D341Med (cell line): Measurements from ENCODE around the gene KCTD7.
"Not testable (repeated sequence)": the region's sequence is repeated elsewhere in the genome, so short reads cannot be mapped to it uniquely, and the experiment has no call there.

Source experiments
- DNase-seq: peaks from one replicate; pipeline ENCODE4 v3.0.0; 2012; ENCODE audit warnings: low spot score

KCTD7 gene

GRCh38 chr7:66654275-66655112, 25.8 kb downstream of the KCTD7 start:
- peak; percentile 97 for DNase-seq

GRCh38 chr7:66655113-66655806, 26.6 kb downstream of the KCTD7 start:
- not testable (repeated sequence) for DNase-seq

GRCh38 chr7:66655826-66656485, 27.3 kb downstream of the KCTD7 start:
- not testable (repeated sequence) for DNase-seq

- no peak for DNase-seq
Measured at GRCh38 chr7:66657798-66658197, 29.1 kb downstream of the KCTD7 start.

GRCh38 chr7:66662646-66663264, 34.1 kb downstream of the KCTD7 start:
- DNase-seq: no peak

- peak; percentile 93 for DNase-seq
Measured at GRCh38 chr7:66664590-66665293, 36.1 kb downstream of the KCTD7 start.

- no peak for DNase-seq
Measured at GRCh38 chr7:66666313-66666952, 37.8 kb downstream of the KCTD7 start.

- DNase-seq: no peak
Measured at GRCh38 chr7:66667023-66667728, 38.5 kb downstream of the KCTD7 start.

GRCh38 chr7:66668112-66668511, 39.4 kb downstream of the KCTD7 start:
- DNase-seq: no peak

GRCh38 chr7:66668677-66669076, 40.0 kb downstream of the KCTD7 start:
- DNase-seq: no peak

- DNase-seq: no peak
Measured at GRCh38 chr7:66669088-66669487, 40.4 kb downstream of the KCTD7 start.

- DNase-seq: no peak
Measured at GRCh38 chr7:66669496-66669895, 40.8 kb downstream of the KCTD7 start.

GRCh38 chr7:66671034-66671433, 42.4 kb downstream of the KCTD7 start:
- DNase-seq: no peak

GRCh38 chr7:66671486-66671885, 42.8 kb downstream of the KCTD7 start:
- not testable (repeated sequence) for DNase-seq

- DNase-seq: not testable (repeated sequence)
Measured at GRCh38 chr7:66672432-66673123, 43.9 kb downstream of the KCTD7 start.

GRCh38 chr7:66673124-66673640, 44.5 kb downstream of the KCTD7 start:
- not testable (repeated sequence) for DNase-seq

GRCh38 chr7:66679633-66680244, 51.1 kb downstream of the KCTD7 start:
- no peak for DNase-seq

- peak; percentile 96 for DNase-seq
Measured at GRCh38 chr7:66681491-66682349, 53.0 kb downstream of the KCTD7 start.
